Measurements from ENCODE around the gene TLR8.

- TF ChIP-seq POLR2AphosphoS5 (IDR thresholded peaks at IDR 0.05; ENCODE audit: low read depth, low read length), result no peak
- TF ChIP-seq TAF1 (IDR thresholded peaks at IDR 0.05; ENCODE audit: borderline replicate concordance, insufficient read depth, low read length), result no peak
Measured at GRCh38 chrX:12921886-12922598, 15.6 kb downstream of the TLR8 start.
